GM12865 (cell line): ENCODE data around the gene CLIP2.

Source experiments
- DNase-seq: peaks from one replicate; pipeline ENCODE4 v3.0.0; 2010; ENCODE audit warnings: low read depth
- H3K4me3 ChIP-seq: 2 replicates; pipeline ENCODE4 v1.5.1; 2011; ENCODE audit warnings: mild to moderate bottlenecking, low read depth, low read length, control low read depth
- CTCF ChIP-seq: IDR thresholded peaks from 2 replicates; pipeline ENCODE4 v1.5.1; 2011; ENCODE audit warnings: low read length, control low read depth, low read depth, inconsistent platforms; ENCODE audit not compliant: insufficient read depth; ENCODE audit errors: missing control alignments

The CLIP2 gene

GRCh38 chr7:74360008-74360407 lies 70.8 kb downstream of the CLIP2 start:
- no peak for TF ChIP-seq CTCF
- H3K4me3 ChIP-seq: no peak overlapping the region
- DNase-seq: no peak

- no peak for DNase-seq
- no peak for TF ChIP-seq CTCF
These were observed 73.1 kb downstream of the CLIP2 start for GRCh38 chr7:74362266-74362665.

GRCh38 chr7:74364061-74364460 lies 74.9 kb downstream of the CLIP2 start:
- DNase-seq: no peak
- TF ChIP-seq CTCF: peak; percentile 2

More at GRCh38 chr7:74362266-74362665, 73.1 kb downstream of the CLIP2 start:
- no peak overlapping the region for H3K4me3 ChIP-seq

GRCh38 chr7:74365322-74366022 lies 76.3 kb downstream of the CLIP2 start:
- no peak overlapping the region for H3K4me3 ChIP-seq
- no peak for DNase-seq
- TF ChIP-seq CTCF: no peak

More at GRCh38 chr7:74364061-74364460, 74.9 kb downstream of the CLIP2 start:
- H3K4me3 ChIP-seq: no peak overlapping the region

- no peak for TF ChIP-seq CTCF
- no peak overlapping the region for H3K4me3 ChIP-seq
- peak; percentile 50 for DNase-seq
These were observed 82.5 kb downstream of the CLIP2 start for GRCh38 chr7:74371381-74372341.

GRCh38 chr7:74372511-74373111 lies 83.4 kb downstream of the CLIP2 start:
- H3K4me3 ChIP-seq: no peak overlapping the region
- TF ChIP-seq CTCF: no peak
- no peak for DNase-seq
